ENCODE measurements around the gene IL17RC. TPM values are rescaled to one million over a fixed set of nuclear protein-coding genes. Genes with fewer than 3 reads are reported as not detected.

The IL17RC gene
- total RNA-seq, 1 experiment from 2014 or later = 23.6 TPM

DNA sequence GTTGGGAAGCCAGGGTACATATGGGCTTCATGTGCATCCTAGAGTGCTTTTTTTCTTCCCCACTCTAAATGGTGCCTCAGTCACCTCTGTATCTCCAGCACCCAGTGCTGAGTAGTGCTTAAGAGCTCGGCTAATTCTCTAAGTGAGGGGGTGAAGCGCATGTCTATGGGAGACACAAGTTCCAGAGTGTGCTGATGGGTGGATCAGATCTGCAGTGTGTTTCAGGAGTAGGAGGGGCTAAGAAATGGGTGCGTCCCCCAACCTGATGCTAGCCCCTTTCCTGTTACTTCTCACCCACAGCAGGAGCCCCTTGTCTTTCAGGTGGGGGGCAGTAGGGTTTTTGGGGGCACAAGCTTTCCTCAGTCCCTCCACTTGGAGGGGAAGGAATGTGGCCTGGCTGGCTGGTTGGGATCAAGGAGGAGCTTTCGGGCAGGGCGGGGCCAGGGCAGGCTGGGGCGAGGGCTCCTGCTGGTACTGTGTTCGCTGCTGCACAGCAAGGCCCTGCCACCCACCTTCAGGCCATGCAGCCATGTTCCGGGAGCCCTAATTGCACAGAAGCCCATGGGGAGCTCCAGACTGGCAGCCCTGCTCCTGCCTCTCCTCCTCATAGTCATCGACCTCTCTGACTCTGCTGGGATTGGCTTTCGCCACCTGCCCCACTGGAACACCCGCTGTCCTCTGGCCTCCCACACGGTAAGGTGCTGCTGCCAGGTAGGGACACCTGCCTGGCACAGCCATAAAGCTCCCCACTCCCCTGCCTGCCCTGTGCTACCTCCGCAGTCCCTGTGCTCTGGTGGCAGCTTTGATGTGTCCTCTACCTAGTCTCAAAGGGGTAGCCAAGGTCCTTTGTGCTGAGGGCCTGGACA, 14.3 kb upstream of the IL17RC start, which contains the start of gene IL17RE:
Gene IL17RE (plus strand): TSS at position 477 of the 866 bp plus-strand sequence. CDS start 85 bp downstream, at position 562.
- H3K27me3 ChIP-seq (ENCODE audit: control insufficient read depth, insufficient read depth, low read length) = no peaks in the 10 kb centered on the region
- peaks cover 6% of the 10 kb centered on the region for H3K4me1 ChIP-seq (ENCODE audit: control insufficient read depth, insufficient read depth, low read length)
- H3K36me3 ChIP-seq (ENCODE audit: control insufficient read depth, insufficient read depth, low read length) = no peaks in the 10 kb centered on the region
- BruUV-seq (replicated peaks) = no TSS peak
- no peaks in the 10 kb centered on the region for H3K9me3 ChIP-seq (ENCODE audit: control insufficient read depth, insufficient read depth, low read depth, low read length)
- ChIA-PET CTCF (interaction anchor here (0.6 to 0.7 kb wide), 2 partner anchors 30 to 1432 kb away, joined by 4 read pairs; no protein-coding TSS in a partner anchor), POLR2A (interaction anchor here (0.5 kb wide), 1 partner anchor 20 kb away, joined by 7 read pairs; no protein-coding TSS in a partner anchor)
- no peak within 1 kb of the TSS for H3K27ac ChIP-seq (ENCODE audit: low read length)
- ATAC-seq (peak; percentile 55; the same call in 1 of the 2 replicates), DNase-seq (ENCODE audit: low read depth, low spot score) (no peak)
- no peak within 1 kb of the TSS for H3K4me3 ChIP-seq (ENCODE audit: low read depth in 2 of 2, low read length in 2 of 2)
- in situ Hi-C loops (cut with HindIII; ENCODE audit: low pct_unique_long_range_greater_than_20kb, low sequenced_read_pairs) (no loop called here), intact Hi-C loops (cut with micrococcal nuclease; ENCODE audit: unreplicated experiment) (no loop called here)
- TF ChIP-seq, protein P1, sequence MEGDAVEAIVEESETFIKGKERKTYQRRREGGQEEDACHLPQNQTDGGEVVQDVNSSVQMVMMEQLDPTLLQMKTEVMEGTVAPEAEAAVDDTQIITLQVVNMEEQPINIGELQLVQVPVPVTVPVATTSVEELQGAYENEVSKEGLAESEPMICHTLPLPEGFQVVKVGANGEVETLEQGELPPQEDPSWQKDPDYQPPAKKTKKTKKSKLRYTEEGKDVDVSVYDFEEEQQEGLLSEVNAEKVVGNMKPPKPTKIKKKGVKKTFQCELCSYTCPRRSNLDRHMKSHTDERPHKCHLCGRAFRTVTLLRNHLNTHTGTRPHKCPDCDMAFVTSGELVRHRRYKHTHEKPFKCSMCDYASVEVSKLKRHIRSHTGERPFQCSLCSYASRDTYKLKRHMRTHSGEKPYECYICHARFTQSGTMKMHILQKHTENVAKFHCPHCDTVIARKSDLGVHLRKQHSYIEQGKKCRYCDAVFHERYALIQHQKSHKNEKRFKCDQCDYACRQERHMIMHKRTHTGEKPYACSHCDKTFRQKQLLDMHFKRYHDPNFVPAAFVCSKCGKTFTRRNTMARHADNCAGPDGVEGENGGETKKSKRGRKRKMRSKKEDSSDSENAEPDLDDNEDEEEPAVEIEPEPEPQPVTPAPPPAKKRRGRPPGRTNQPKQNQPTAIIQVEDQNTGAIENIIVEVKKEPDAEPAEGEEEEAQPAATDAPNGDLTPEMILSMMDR (IDR thresholded peaks at IDR 0.05) = no peak
- no peak for TF ChIP-seq TCF7L2 (IDR thresholded peaks at IDR 0.05; ENCODE audit: low read depth, low read length)
- TF ChIP-seq SIN3A (IDR thresholded peaks at IDR 0.05; ENCODE audit: borderline replicate concordance, insufficient read depth, low read depth, low read length) = no peak
- no peak for TF ChIP-seq POLR2AphosphoS5 (IDR thresholded peaks at IDR 0.05; ENCODE audit: low read depth, low read length)
- TF ChIP-seq, protein P2, sequence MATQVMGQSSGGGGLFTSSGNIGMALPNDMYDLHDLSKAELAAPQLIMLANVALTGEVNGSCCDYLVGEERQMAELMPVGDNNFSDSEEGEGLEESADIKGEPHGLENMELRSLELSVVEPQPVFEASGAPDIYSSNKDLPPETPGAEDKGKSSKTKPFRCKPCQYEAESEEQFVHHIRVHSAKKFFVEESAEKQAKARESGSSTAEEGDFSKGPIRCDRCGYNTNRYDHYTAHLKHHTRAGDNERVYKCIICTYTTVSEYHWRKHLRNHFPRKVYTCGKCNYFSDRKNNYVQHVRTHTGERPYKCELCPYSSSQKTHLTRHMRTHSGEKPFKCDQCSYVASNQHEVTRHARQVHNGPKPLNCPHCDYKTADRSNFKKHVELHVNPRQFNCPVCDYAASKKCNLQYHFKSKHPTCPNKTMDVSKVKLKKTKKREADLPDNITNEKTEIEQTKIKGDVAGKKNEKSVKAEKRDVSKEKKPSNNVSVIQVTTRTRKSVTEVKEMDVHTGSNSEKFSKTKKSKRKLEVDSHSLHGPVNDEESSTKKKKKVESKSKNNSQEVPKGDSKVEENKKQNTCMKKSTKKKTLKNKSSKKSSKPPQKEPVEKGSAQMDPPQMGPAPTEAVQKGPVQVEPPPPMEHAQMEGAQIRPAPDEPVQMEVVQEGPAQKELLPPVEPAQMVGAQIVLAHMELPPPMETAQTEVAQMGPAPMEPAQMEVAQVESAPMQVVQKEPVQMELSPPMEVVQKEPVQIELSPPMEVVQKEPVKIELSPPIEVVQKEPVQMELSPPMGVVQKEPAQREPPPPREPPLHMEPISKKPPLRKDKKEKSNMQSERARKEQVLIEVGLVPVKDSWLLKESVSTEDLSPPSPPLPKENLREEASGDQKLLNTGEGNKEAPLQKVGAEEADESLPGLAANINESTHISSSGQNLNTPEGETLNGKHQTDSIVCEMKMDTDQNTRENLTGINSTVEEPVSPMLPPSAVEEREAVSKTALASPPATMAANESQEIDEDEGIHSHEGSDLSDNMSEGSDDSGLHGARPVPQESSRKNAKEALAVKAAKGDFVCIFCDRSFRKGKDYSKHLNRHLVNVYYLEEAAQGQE (IDR thresholded peaks at IDR 0.05; ENCODE audit: insufficient read depth in 1 of 2, low read depth in 2 of 2, low read length in 1 of 2) = no peak

DNA sequence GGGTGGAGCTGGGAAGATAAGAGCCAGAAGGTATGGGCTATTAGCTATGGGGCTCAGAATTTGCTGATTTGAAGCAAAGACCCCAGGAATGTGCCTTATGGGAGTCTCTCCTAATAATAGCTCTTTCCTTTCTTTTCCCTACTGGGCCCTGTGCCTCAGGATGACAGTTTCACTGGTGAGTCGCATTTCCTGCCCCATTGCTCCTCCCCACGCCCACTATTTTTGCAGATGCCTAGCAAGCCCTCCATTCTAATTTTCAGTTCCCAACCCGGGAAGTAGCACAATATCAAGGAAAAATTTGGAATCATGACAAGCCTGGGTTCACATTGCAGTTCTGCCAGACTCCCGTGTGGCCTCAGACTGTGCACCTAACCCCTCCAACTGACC, 13.7 kb upstream of the IL17RC start:
- Histone ChIP-seq H3K36me3 (ENCODE audit: control insufficient read depth, insufficient read depth, low read length) (no peaks in the 10 kb centered on the region), H3K27me3 (ENCODE audit: control insufficient read depth, insufficient read depth, low read length) (no peaks in the 10 kb centered on the region), H3K27ac (ENCODE audit: low read length) (no peak overlapping the region), H3K4me3 (ENCODE audit: low read depth in 2 of 2, low read length in 2 of 2) (no peak overlapping the region), H3K4me1 (ENCODE audit: control insufficient read depth, insufficient read depth, low read length) (peaks cover 6% of the 10 kb centered on the region; the same call in 1 of the 2 replicates), H3K9me3 (ENCODE audit: control insufficient read depth, insufficient read depth, low read depth, low read length) (no peaks in the 10 kb centered on the region)
- DNase-seq (ENCODE audit: low read depth, low spot score) (no peak), ATAC-seq (peak; percentile 76; the same call in 1 of the 2 replicates)
- TF ChIP-seq, protein P1 (IDR thresholded peaks at IDR 0.05) = no peak
- no peak for TF ChIP-seq SIN3A (IDR thresholded peaks at IDR 0.05; ENCODE audit: borderline replicate concordance, insufficient read depth, low read depth, low read length)
- TF ChIP-seq TCF7L2 (IDR thresholded peaks at IDR 0.05; ENCODE audit: low read depth, low read length) = no peak
- TF ChIP-seq, protein P2 (IDR thresholded peaks at IDR 0.05; ENCODE audit: insufficient read depth in 1 of 2, low read depth in 2 of 2, low read length in 1 of 2) = no peak
- TF ChIP-seq POLR2AphosphoS5 (IDR thresholded peaks at IDR 0.05; ENCODE audit: low read depth, low read length) = no peak
- intact Hi-C loops (cut with micrococcal nuclease; ENCODE audit: unreplicated experiment) (no loop called here), in situ Hi-C loops (cut with HindIII; ENCODE audit: low pct_unique_long_range_greater_than_20kb, low sequenced_read_pairs) (no loop called here)
- ChIA-PET CTCF (interaction anchor here (0.6 kb wide), 1 partner anchor 1432 kb away, joined by 4 read pairs; no protein-coding TSS in a partner anchor), POLR2A (no interaction called here)
- BruUV-seq (replicated peaks) = no TSS peak

Data from Panc1 (cell line).